OCI-LY3 (cell line): ENCODE measurements around the gene KAZN.
A peak's percentile ranks its signal among the peaks of the same experiment; 100 is the strongest.

Experiments used
- H2AFZ ChIP-seq: fragments of 200-600, 300-600 bp; shearing (Covaris generic); 2 replicates; pipeline ENCODE4 v1.6.0; 2014; ENCODE audit warnings: antibody characterized with exemption, low read depth, low read length
- H3K27ac ChIP-seq: fragments of 200-600, 300-600 bp; sonication (generic); 2 replicates; pipeline ENCODE4 v1.5.1; 2014; ENCODE audit warnings: mild to moderate bottlenecking, low read length, moderate library complexity, mixed read lengths
- H3K27me3 ChIP-seq: fragments of 200-600, 300-600 bp; sonication (generic); 2 replicates; pipeline ENCODE4 v1.6.1; 2014; ENCODE audit warnings: low read depth, low read length, mixed read lengths
- H3K36me3 ChIP-seq: fragments of 200-600, 300-600 bp; sonication (generic); replicated peaks from 2 replicates; pipeline ENCODE3; 2014; ENCODE audit warnings: low read depth, low read length, mixed read lengths
- H3K4me1 ChIP-seq: fragments of 300-600, 200-600 bp; sonication (generic); 2 replicates; pipeline ENCODE4 v1.6.1; 2014; ENCODE audit warnings: low read length, mixed read lengths
- H3K4me2 ChIP-seq: fragments of 200-600, 300-600 bp; sonication (generic); 2 replicates; pipeline ENCODE4 v1.6.1; 2014; ENCODE audit warnings: low read length, mixed read lengths
- H3K4me3 ChIP-seq: fragments of 300-600, 200-600 bp; sonication (generic); 2 replicates; pipeline ENCODE4 v1.5.1; 2014; ENCODE audit warnings: antibody characterized with exemption, mild to moderate bottlenecking, low read length, moderate library complexity
- H3K79me2 ChIP-seq: fragments of 300-600, 200-600 bp; shearing (Covaris generic); 2 replicates; pipeline ENCODE4 v1.6.1; 2014; ENCODE audit warnings: mild to moderate bottlenecking, low read length, mixed read lengths
- H3K9ac ChIP-seq: fragments of 300-600, 200-600 bp; shearing (Covaris generic); 2 replicates; pipeline ENCODE4 v1.6.0; 2014; ENCODE audit warnings: mild to moderate bottlenecking, low read length, moderate library complexity
- H3K9me3 ChIP-seq: fragments of 200-600, 300-600 bp; shearing (Covaris generic); 2 replicates; pipeline ENCODE4 v1.6.1; 2014; ENCODE audit warnings: low read length, mixed read lengths; ENCODE audit not compliant: insufficient read depth
- H4K20me1 ChIP-seq: fragments of 200-600, 300-600 bp; sonication (generic); 2 replicates; pipeline ENCODE4 v1.6.1; 2016; ENCODE audit warnings: low read length, mixed read lengths; ENCODE audit not compliant: insufficient read depth
- EZH2phosphoT487 ChIP-seq: fragments of 200-600 bp; shearing (Covaris generic); IDR thresholded peaks from 2 replicates; pipeline ENCODE4 v1.6.1; 2018; ENCODE audit warnings: antibody characterized with exemption, mixed run types, low read depth
- TF ChIP-seq, protein P1 (sequence below): fragments of 200-600, 300-600 bp; sonication (generic); IDR thresholded peaks from 2 replicates; pipeline ENCODE4 v1.5.1; 2014; ENCODE audit warnings: antibody characterized with exemption, low read length, low read depth

The KAZN gene

DNA sequence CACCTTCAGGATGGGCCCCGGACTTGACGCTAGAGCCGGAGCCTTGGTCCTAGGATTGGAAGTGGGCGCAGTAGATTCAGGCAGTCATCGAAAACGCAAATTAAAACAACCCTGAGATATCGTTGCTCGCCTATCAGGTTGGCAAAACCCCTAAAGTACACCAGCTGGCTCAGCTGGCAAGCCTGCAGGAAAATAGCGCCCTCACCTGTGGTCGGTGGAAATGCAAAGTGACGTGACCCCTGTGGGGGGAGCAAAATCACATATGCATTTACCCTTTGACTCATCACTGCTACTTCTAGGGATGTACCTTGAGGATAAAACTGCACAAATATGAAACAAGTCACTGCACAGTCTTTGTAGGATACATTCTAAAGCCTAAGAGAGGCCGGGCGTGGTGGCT is 384.8 kb downstream of the KAZN start:
- H4K20me1 ChIP-seq: no peaks in the 10 kb centered on the region
- no peak overlapping the region for H3K4me2 ChIP-seq
- no peak overlapping the region for H3K9ac ChIP-seq
- H3K27me3 ChIP-seq: no peaks in the 10 kb centered on the region
- H3K36me3 ChIP-seq: no peaks in the 10 kb centered on the region
- no peaks in the 10 kb centered on the region for H3K79me2 ChIP-seq
- H3K9me3 ChIP-seq: no peaks in the 10 kb centered on the region
- no peak overlapping the region for H3K27ac ChIP-seq
- no peak overlapping the region for H2AFZ ChIP-seq
- TF ChIP-seq, protein P1, sequence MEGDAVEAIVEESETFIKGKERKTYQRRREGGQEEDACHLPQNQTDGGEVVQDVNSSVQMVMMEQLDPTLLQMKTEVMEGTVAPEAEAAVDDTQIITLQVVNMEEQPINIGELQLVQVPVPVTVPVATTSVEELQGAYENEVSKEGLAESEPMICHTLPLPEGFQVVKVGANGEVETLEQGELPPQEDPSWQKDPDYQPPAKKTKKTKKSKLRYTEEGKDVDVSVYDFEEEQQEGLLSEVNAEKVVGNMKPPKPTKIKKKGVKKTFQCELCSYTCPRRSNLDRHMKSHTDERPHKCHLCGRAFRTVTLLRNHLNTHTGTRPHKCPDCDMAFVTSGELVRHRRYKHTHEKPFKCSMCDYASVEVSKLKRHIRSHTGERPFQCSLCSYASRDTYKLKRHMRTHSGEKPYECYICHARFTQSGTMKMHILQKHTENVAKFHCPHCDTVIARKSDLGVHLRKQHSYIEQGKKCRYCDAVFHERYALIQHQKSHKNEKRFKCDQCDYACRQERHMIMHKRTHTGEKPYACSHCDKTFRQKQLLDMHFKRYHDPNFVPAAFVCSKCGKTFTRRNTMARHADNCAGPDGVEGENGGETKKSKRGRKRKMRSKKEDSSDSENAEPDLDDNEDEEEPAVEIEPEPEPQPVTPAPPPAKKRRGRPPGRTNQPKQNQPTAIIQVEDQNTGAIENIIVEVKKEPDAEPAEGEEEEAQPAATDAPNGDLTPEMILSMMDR: peak; percentile 8; the same call in 1 of the 2 replicates
- TF ChIP-seq EZH2phosphoT487: no peak
- H3K4me1 ChIP-seq: no peaks in the 10 kb centered on the region
- no peak overlapping the region for H3K4me3 ChIP-seq

DNA sequence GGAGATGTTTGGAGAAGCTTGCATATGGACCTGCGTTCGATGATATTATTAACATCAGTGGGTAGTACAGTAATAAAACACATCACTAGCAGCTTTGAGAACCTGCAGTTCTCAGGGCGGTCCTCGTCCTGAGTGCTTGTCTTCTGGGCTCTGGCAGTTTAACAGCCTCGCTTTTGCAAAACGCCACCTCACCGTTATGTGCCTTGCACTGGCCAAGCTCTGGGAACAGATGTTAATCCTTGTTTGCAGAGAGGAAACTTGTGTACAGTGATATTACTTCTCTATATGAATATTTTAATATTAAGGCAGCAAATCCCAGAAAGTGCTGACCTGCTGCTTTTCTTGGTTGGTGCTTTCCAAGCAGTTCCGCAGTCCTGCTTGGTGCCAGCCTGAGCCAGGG is 387.7 kb downstream of the KAZN start:
- Histone ChIP-seq H3K9me3 (no peaks in the 10 kb centered on the region), H3K4me2 (no peak overlapping the region), H3K27ac (no peak overlapping the region), H3K27me3 (no peaks in the 10 kb centered on the region), H3K4me3 (no peak overlapping the region), H3K79me2 (no peaks in the 10 kb centered on the region), H3K4me1 (no peaks in the 10 kb centered on the region), H3K36me3 (no peaks in the 10 kb centered on the region), H4K20me1 (no peaks in the 10 kb centered on the region), H2AFZ (no peak overlapping the region), H3K9ac (no peak overlapping the region)
- TF ChIP-seq, protein P1: no peak
- no peak for TF ChIP-seq EZH2phosphoT487

DNA sequence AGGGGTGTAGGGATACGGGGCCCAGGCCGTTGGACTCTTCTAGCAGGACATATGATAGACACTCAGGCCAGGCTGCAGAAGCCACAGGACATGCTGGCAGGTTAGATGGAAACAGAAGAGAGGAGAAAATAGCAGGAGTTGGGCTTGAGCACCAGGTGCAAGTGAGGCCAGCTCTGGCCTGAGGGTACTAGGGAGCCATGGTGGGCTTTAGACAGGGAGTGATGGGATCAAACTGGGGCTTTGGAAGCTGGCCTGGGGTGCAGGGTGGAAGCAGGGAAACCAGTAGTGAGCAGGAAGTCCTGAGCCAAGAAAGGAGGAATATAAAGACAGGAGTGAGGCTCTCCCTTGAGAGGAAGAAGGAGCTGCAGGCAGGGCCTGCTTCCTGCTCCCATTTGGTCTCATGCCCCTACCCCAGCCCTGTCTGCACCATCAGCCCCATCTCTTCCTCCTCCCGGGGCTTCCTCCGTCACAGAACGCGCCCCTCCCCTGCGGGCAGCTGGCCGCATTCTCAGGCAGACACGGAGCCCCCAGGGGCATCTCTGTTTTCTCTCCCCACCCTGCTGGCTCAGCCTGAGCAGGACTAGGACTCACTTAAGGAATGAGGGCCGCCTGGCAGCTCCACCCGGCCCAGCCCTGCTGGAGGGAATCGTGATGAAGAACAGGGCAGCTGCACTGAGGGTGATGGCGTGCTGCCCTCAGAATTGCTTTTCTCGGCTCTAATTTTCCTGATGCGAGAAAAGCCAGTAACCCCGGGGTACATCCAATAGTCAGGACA is 389.5 kb downstream of the KAZN start:
- Histone ChIP-seq H3K36me3 (no peaks in the 10 kb centered on the region), H3K27me3 (no peaks in the 10 kb centered on the region), H3K9me3 (no peaks in the 10 kb centered on the region), H3K9ac (no peak overlapping the region), H3K4me2 (no peak overlapping the region), H4K20me1 (no peaks in the 10 kb centered on the region), H2AFZ (no peak overlapping the region), H3K27ac (no peak overlapping the region), H3K79me2 (no peaks in the 10 kb centered on the region), H3K4me3 (no peak overlapping the region), H3K4me1 (no peaks in the 10 kb centered on the region)
- TF ChIP-seq, protein P1: no peak

DNA sequence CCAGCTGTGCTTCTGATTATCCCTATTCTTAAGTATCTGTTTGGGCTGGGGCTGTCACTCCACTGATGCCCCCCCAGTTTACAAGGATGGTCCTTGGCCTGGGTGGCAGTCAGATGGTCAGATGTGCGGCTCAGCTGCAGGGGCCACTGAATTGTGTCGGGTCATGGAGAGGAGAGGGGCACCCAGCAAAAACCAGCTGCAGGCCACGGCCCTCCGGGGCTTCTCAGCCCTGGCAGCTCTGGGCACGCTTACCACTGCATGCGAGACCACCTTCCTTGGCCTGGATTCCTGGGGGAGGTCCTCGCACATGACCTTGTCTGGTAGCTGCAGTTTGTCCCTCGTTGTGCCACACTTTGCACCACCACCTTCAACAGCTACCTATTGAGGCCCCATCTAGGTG is 390.2 kb downstream of the KAZN start:
- TF ChIP-seq, protein P1: no peak
- no peak for TF ChIP-seq EZH2phosphoT487
- no peak overlapping the region for H3K27ac ChIP-seq

More for the DNA sequence above, 390.2 kb downstream of the KAZN start:
- no peak overlapping the region for H3K9ac ChIP-seq
- no peak overlapping the region for H3K4me2 ChIP-seq
- H3K4me3 ChIP-seq: no peak overlapping the region
- H2AFZ ChIP-seq: no peak overlapping the region
- no peaks in the 10 kb centered on the region for H3K79me2 ChIP-seq
- H3K9me3 ChIP-seq: no peaks in the 10 kb centered on the region
- H3K27me3 ChIP-seq: no peaks in the 10 kb centered on the region
- H3K4me1 ChIP-seq: no peaks in the 10 kb centered on the region
- H3K36me3 ChIP-seq: no peaks in the 10 kb centered on the region
- no peaks in the 10 kb centered on the region for H4K20me1 ChIP-seq
